B cell (primary cell): Measurements from ENCODE around the gene KLHL36. TPM values are rescaled to one million over a fixed set of nuclear protein-coding genes. Genes with fewer than 3 reads are reported as not detected.

Experiments
- ATAC-seq: fragments of 200-7000 bp; cut with Tn5 transposase; one replicate; pipeline ENCODE4 v1.10.0; 2021; ENCODE audit warnings: low read depth, mild to moderate bottlenecking, moderate number of reproducible peaks, moderate library complexity
- CTCF ChIA-PET: fragments of 350-600 bp; sonication (Branson Sonifier 250); formaldehyde crosslinking; loops from one replicate; lab custom pipeline; 2021; ENCODE audit warnings: antibody characterized with exemption, inconsistent platforms; lab: Charles Lee
- POLR2A ChIA-PET: fragments of 350-600 bp; sonication (Branson Sonifier 250); formaldehyde crosslinking; loops from one replicate; lab custom pipeline; 2021; ENCODE audit warnings: antibody characterized with exemption; lab: Charles Lee
- DNase-seq: peaks from one replicate; pipeline ENCODE4 v3.0.0; 2013
- H2AFZ ChIP-seq: 2 replicates; pipeline ENCODE4 v1.6.1; 2012; ENCODE audit warnings: mild to moderate bottlenecking, low read depth, low read length; ENCODE audit not compliant: insufficient read depth, poor library complexity, severe bottlenecking
- H3K27ac ChIP-seq, 2 donors: 1 replicate in 1 of 2; 2 replicates in 1 of 2; pipeline ENCODE4 v1.5.1; 2012 to 2013; ENCODE audit warnings: low read length in 2 of 2, mild to moderate bottlenecking in 2 of 2, moderate library complexity in 1 of 2
- H3K27me3 ChIP-seq, 4 experiments: fragments of 200-600 bp in 1 of 4; sonication (generic) in 1 of 4; replicated peaks in 1 of 4; 1 replicate in 2 of 4; 2 replicates in 2 of 4; pipeline versions ENCODE4 v1.6.1 to v1.7.0; 2013 to 2016; ENCODE audit warnings: low read length in 3 of 4, mild to moderate bottlenecking in 2 of 4, mixed read lengths in 1 of 4, moderate library complexity in 1 of 4; ENCODE audit not compliant: insufficient read depth in 4 of 4, control insufficient read depth in 3 of 4; ENCODE audit errors: control extremely low read depth in 1 of 4
- H3K36me3 ChIP-seq, 2 experiments: replicated peaks in 1 of 2; 1 replicate in 1 of 2; 2 replicates in 1 of 2; pipeline versions ENCODE4 v1.6.1 to v1.7.1; 2013; ENCODE audit warnings: low read length in 1 of 2; ENCODE audit not compliant: insufficient read depth in 2 of 2, control insufficient read depth in 1 of 2; ENCODE audit errors: control extremely low read depth in 1 of 2, extremely low read depth in 1 of 2
- H3K4me1 ChIP-seq, 2 donors: fragments of 200-600 bp in 1 of 2; sonication (generic) in 1 of 2; 1 replicate in 1 of 2; 2 replicates in 1 of 2; pipeline versions ENCODE4 v1.5.1 to v1.6.1; 2013 to 2017; ENCODE audit warnings: low read length in 2 of 2; ENCODE audit not compliant: control insufficient read depth in 2 of 2, insufficient read depth in 2 of 2
- H3K4me2 ChIP-seq: replicated peaks from 2 replicates; pipeline ENCODE3; 2012; ENCODE audit warnings: mild to moderate bottlenecking, low read depth, low read length; ENCODE audit not compliant: poor library complexity, severe bottlenecking
- H3K4me3 ChIP-seq, 5 experiments: fragments of 200-600 bp in 1 of 5; sonication (generic) in 1 of 5; 1 replicate in 3 of 5; 2 replicates in 2 of 5; pipeline versions ENCODE4 v1.5.1 to v1.7.0; 2011 to 2016; ENCODE audit warnings: low read length in 4 of 5, mild to moderate bottlenecking in 4 of 5, low read depth in 2 of 5, control low read depth in 1 of 5, moderate library complexity in 1 of 5; ENCODE audit not compliant: insufficient read depth in 1 of 5; ENCODE audit errors: control extremely low read depth in 1 of 5, extremely low read depth in 1 of 5
- H3K79me2 ChIP-seq: fragments of 200-600 bp; sonication (generic); one replicate; pipeline ENCODE4 v1.6.0; 2016; ENCODE audit warnings: low read length; ENCODE audit not compliant: control insufficient read depth, insufficient read depth
- H3K9ac ChIP-seq: fragments of 200-600 bp; sonication (generic); 2 replicates; pipeline ENCODE4 v1.6.1; 2017; ENCODE audit warnings: mild to moderate bottlenecking, low read length, moderate library complexity
- H3K9me3 ChIP-seq, 3 donors: one replicate each; pipeline versions ENCODE4 v1.6.1 to v1.7.1; 2013; ENCODE audit warnings: low read length in 2 of 3; ENCODE audit not compliant: control insufficient read depth in 2 of 3, insufficient read depth in 1 of 3; ENCODE audit errors: control extremely low read depth in 1 of 3
- H4K20me1 ChIP-seq: 2 replicates; pipeline ENCODE4 v1.6.0; 2012; ENCODE audit warnings: mild to moderate bottlenecking, low read length; ENCODE audit not compliant: insufficient read depth, control insufficient read depth, poor library complexity, severe bottlenecking
- H3K27ac Mint-ChIP-seq: one replicate; pipeline ENCODE4 v1.8.0; 2021; ENCODE audit warnings: mixed read lengths
- H3K27me3 Mint-ChIP-seq: one replicate; pipeline ENCODE4 v1.8.0; 2021; ENCODE audit warnings: mixed read lengths
- H3K4me1 Mint-ChIP-seq: one replicate; pipeline ENCODE4 v1.8.0; 2021; ENCODE audit warnings: mixed read lengths
- H3K4me3 Mint-ChIP-seq: one replicate; pipeline ENCODE4 v1.8.0; 2021; ENCODE audit warnings: mixed read lengths
- H3K9me3 Mint-ChIP-seq: one replicate; pipeline ENCODE4 v1.8.0; 2022; ENCODE audit warnings: mixed read lengths; ENCODE audit not compliant: insufficient read depth
- EZH2 ChIP-seq: IDR thresholded peaks from 2 replicates; pipeline ENCODE4 v1.6.1; 2012; ENCODE audit warnings: borderline replicate concordance, low read depth, mild to moderate bottlenecking, moderate library complexity, low read length; ENCODE audit not compliant: insufficient read depth, poor library complexity, severe bottlenecking
- WGBS: methylation state at CpG from one replicate; pipeline ENCODE4 v1.1.5; 2013; ENCODE audit warnings: missing lambda C conversion rate; ENCODE audit not compliant: insufficient coverage; 5-methylcytosine and 5-hydroxymethylcytosine counted together
- intact Hi-C: fragments of 100-400 bp; cut with micrococcal nuclease; formaldehyde crosslinking; loops from one replicate; pipeline ENCODE4 v1.10.0; 2022
- polyA plus RNA-seq: library from polyadenylated mRNA; depleted of rRNA; stranded (reverse); fragments of >200 nt; gene quantifications from 2 replicates; pipeline ENCODE4 v1.2.3, GENCODE V29; 2012
- total RNA-seq, 2 donors: library from RNA; stranded (reverse); fragments of 120-200 nt in 1 of 2; gene quantifications; 1 replicate in 1 of 2; 2 replicates in 1 of 2; pipeline versions ENCODE4 v1.2.3 to v1.2.4, GENCODE V29; 2013 to 2022
- TF ChIP-seq, protein P1 (sequence below): fragments of 200-600 bp; IDR thresholded peaks from one replicate; pipeline ENCODE4 v1.8.0; 2022; ENCODE audit warnings: antibody characterized with exemption, mild to moderate bottlenecking

The KLHL36 gene
- total and polyA plus RNA-seq, 2 donors (not counting 1 experiment from before 2014, with no cell fraction given): 90.3 to 135 TPM

DNA sequence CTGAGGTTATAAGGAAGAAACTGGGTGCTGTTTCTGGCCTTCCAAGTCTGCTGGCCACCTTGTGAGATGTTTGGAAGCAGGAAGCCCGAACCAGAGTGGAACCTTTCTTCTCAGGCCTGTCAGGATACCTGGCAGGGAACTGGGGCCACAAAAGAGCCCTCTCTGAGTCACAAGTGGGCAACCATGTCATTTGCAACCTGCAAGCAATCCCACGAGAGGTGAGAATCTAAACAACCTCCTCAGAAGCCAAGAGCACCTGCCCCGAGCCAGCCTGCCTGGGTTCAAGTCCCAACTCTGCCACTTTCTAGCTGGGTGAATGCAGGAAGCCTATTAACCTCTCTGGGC is 33.7 kb upstream of the KLHL36 start:
- Histone ChIP-seq H3K4me3 (no peak overlapping the region), H3K4me2 (peak overlapping the region; percentile 88), H3K27me3 (no peaks in the 10 kb centered on the region), H2AFZ (no peak overlapping the region), H3K79me2 (peaks cover 87% of the 10 kb centered on the region), H3K27ac (peak overlapping the region in 1 of 2 donors; percentile 72), H3K9ac (no peak overlapping the region), H3K4me1 (peaks cover 66 to 86% of the 10 kb centered on the region in 2 donors), H4K20me1 (peaks cover 31% of the 10 kb centered on the region), H3K36me3 (peaks cover 0 to 63% of the 10 kb centered on the region in 2 experiments), H3K9me3 (peaks cover 3 to 11% (median 6%) of the 10 kb centered on the region in 3 donors)
- intact Hi-C loops: no loop called here
- Mint-ChIP-seq H3K9me3 (peaks cover 4% of the 10 kb centered on the region), H3K27ac (peak overlapping the region; percentile 90), H3K4me3 (peak overlapping the region; percentile 84), H3K4me1 (peaks cover 78% of the 10 kb centered on the region), H3K27me3 (no peaks in the 10 kb centered on the region)
- CTCF ChIA-PET: interaction anchor here (1.0 to 29.5 kb wide), 8 partner anchors 8 to 115 kb away, joined by 3 to 536 read pairs (median 8); partner anchors contain the start of gene MEAK7
- no peak for TF ChIP-seq EZH2
- no peak for DNase-seq
- POLR2A ChIA-PET: interaction anchor here (0.9 to 1.2 kb wide), 3 partner anchors 13 to 103 kb away, joined by 4 to 5 read pairs (median 4); no protein-coding TSS in a partner anchor
- ATAC-seq: no peak
- WGBS: 71% methylated on average over 1 of the region's 3 CpGs

DNA sequence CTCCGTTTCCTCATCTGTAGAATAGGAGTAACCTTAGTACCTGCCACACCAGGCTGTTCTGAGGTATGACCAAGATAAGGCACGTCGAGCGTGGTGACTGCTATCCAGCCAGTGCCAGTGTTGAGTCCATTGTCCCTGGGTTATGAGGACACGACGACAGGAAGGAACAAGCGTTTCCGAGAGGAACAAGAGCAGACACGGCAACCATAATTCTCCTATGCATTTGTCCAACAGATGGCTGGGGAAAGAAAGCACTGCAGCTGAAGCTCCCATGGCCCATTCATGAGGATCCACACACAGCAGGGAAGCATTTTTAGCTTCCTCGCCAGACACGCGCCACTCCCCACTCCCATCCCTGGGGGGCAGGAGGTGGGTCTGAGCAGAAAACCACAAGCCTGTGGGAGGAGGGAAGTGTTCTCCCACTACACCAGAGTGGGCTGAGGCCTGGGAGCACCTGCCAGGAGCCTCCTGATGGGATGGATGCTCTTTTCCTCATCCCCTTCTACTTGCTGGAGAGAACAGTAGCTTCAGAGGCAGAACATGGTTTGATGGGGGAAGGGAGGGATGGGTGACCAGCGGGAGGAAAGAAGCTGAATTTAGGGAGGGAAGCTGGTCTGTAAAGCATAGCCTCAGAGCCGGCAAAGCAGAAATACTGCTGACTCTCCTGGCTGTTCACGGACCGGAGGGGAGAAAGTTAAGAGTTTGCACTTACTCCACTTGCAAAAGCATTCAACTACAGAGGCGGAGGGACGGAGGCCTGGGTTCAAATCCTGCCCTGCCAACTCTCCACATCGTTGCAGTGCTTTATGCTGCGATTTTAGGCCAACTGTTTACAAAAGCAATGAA is 33.1 kb upstream of the KLHL36 start:
- Histone ChIP-seq H4K20me1 (peaks cover 31% of the 10 kb centered on the region), H3K27me3 (no peaks in the 10 kb centered on the region), H3K4me2 (peak overlapping the region; percentile 88), H3K4me3 (peak overlapping the region in 4 of 5 experiments; percentile 4 to 96 (median 82)), H3K9ac (peak overlapping the region; percentile 82), H3K4me1 (peaks cover 65 to 83% of the 10 kb centered on the region in 2 donors), H2AFZ (no peak overlapping the region), H3K79me2 (peaks cover 81% of the 10 kb centered on the region), H3K36me3 (peaks cover 0 to 57% of the 10 kb centered on the region in 2 experiments), H3K9me3 (peaks cover 0 to 6% (median 2%) of the 10 kb centered on the region in 3 donors), H3K27ac (peak overlapping the region in 1 of 2 donors; percentile 72)
- no peak for DNase-seq
- intact Hi-C loops: no loop called here
- H3K4me3 Mint-ChIP-seq: peak overlapping the region; percentile 84
- no peak for ATAC-seq
- H3K27me3 Mint-ChIP-seq: no peaks in the 10 kb centered on the region
- H3K27ac Mint-ChIP-seq: peak overlapping the region; percentile 90
- H3K9me3 Mint-ChIP-seq: no peaks in the 10 kb centered on the region
- ChIA-PET CTCF (interaction anchor here (1.0 to 29.5 kb wide), 8 partner anchors 7 to 115 kb away, joined by 3 to 536 read pairs (median 8); partner anchors contain the start of gene MEAK7), POLR2A (interaction anchor here (0.6 to 2.1 kb wide), 7 partner anchors 12 to 808 kb away, joined by 4 to 14 read pairs (median 4); no protein-coding TSS in a partner anchor)
- WGBS: 80% methylated on average over 13 of the region's 20 CpGs
- TF ChIP-seq, protein P1, sequence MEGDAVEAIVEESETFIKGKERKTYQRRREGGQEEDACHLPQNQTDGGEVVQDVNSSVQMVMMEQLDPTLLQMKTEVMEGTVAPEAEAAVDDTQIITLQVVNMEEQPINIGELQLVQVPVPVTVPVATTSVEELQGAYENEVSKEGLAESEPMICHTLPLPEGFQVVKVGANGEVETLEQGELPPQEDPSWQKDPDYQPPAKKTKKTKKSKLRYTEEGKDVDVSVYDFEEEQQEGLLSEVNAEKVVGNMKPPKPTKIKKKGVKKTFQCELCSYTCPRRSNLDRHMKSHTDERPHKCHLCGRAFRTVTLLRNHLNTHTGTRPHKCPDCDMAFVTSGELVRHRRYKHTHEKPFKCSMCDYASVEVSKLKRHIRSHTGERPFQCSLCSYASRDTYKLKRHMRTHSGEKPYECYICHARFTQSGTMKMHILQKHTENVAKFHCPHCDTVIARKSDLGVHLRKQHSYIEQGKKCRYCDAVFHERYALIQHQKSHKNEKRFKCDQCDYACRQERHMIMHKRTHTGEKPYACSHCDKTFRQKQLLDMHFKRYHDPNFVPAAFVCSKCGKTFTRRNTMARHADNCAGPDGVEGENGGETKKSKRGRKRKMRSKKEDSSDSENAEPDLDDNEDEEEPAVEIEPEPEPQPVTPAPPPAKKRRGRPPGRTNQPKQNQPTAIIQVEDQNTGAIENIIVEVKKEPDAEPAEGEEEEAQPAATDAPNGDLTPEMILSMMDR: no peak
- TF ChIP-seq EZH2: no peak
- peaks cover 78% of the 10 kb centered on the region for H3K4me1 Mint-ChIP-seq
